ENCODE data around the gene GSG1.
"Not testable (repeated sequence)": the region's sequence is repeated elsewhere in the genome, so short reads cannot be mapped to it uniquely, and the experiment has no call there.

The GSG1 gene

DNA sequence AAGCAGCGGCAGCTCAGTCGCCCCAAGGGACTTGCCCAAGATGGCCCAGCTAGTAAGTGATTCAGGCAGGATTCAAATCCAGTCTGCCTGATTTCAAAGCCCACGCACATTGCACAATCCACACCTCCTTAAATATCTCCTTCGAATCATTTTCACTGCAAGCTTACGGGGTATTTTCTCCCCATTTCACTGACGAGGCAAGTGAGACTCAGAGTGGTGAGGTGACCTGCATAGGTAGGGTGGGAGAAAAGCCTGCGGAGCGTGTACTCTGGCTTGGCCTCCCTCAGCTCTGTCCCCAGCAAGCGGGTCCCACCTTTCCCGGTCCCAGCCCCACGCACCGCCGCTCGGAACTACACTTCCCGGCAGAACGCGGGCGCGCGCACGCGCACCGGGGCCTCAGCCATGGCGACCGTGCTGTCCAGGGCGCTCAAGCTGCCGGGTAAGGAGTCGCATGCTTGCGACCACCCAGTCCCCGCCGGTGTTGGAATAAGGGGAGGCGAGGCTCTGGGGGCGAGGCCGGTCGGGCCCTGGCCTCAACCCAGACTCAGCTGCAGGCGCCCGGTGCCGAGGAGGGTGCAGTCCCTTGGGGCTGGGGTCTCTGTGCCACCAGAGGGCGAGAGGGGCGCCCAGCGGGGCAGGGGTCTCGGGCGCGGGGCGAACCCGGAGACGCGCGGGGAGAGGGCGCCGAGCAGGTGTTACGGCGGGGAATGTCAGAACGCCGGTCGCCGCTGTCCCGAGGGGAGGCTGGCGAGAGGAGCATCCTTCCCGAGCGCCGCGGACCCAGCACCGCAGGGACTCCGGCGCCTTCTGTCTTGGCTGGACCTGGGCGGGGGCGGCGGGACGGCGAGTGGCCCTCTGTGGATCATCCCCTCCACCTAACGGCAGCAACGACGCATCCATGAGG is 59.2 kb downstream of the GSG1 start, which contains the start of gene FAM234B:
TSS of gene FAM234B (plus strand) at position 380 of the 904 bp plus-strand sequence. CDS start at position 403, 23 bp downstream.
- H3K9ac ChIP-seq (ENCODE audit: low read depth, low read length), result peak within 1 kb of the TSS; percentile 80
- H3K4me1 ChIP-seq (ENCODE audit: insufficient read depth, low read length), result peaks cover 5% of the 10 kb centered on the region; the same call in 1 of the 2 replicates
- no peaks in the 10 kb centered on the region for H3K36me3 ChIP-seq (ENCODE audit: insufficient read depth, low read length)
- no peaks in the 10 kb centered on the region for H3K9me3 ChIP-seq (ENCODE audit: control insufficient read depth, insufficient read depth, low read length)

DNA sequence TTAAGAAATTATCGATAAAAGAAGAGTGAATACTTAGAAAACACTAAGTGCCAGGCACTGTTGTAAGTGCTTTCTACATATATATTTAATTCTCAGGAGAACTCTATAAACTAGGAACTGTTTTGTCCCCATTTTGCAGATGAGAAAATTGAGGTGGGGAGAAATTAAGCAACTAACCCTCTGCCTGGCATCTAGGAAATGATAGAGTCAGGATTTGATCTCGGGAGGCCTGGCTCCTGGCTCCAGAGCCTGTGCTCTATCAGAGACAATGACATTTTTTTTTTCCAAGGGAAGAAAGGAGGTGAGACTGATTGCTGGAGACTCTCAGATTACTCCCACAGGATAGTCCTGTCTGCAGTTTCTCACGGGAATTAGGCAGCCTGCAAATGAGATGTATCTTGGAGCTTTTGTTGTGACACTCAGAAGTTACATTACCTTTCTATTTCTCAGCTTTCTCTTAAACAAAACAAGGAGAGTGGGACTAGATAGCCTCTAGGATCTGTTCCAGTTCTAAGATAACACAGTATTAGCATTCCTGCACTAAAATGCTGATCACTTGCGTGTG is 60.7 kb downstream of the GSG1 start:
- no peak overlapping the region for H3K9ac ChIP-seq (ENCODE audit: low read depth, low read length)
- H3K36me3 ChIP-seq (ENCODE audit: insufficient read depth, low read length), result no peaks in the 10 kb centered on the region
- no peaks in the 10 kb centered on the region for H3K9me3 ChIP-seq (ENCODE audit: control insufficient read depth, insufficient read depth, low read length)
- H3K4me1 ChIP-seq (ENCODE audit: insufficient read depth, low read length), result peaks cover 5% of the 10 kb centered on the region; the same call in 1 of the 2 replicates

DNA sequence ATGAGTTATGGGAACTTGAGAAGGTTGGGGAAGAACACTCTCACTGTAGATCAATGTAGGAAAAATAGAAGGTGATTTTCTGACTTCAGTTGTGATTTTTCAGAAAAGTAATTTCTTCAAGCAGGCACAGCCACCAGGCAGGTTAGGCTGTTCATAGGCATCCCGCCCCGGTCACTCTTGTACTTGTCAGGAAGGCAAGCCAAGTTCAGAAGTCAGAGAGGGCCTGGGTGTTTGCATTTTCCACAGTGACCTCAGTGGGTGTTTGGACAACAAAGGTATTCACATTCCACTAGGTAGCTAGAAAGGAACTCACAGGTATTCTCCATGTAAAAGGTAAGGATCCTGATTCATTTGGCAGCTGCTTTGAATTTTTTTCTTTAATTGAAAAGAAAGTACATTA is 62.2 kb downstream of the GSG1 start:
- Histone ChIP-seq H3K36me3 (ENCODE audit: insufficient read depth, low read length) (no peaks in the 10 kb centered on the region), H3K9ac (ENCODE audit: low read depth, low read length) (no peak overlapping the region), H3K9me3 (ENCODE audit: control insufficient read depth, insufficient read depth, low read length) (no peaks in the 10 kb centered on the region), H3K4me1 (ENCODE audit: insufficient read depth, low read length) (peaks cover 5% of the 10 kb centered on the region; the same call in 1 of the 2 replicates)

DNA sequence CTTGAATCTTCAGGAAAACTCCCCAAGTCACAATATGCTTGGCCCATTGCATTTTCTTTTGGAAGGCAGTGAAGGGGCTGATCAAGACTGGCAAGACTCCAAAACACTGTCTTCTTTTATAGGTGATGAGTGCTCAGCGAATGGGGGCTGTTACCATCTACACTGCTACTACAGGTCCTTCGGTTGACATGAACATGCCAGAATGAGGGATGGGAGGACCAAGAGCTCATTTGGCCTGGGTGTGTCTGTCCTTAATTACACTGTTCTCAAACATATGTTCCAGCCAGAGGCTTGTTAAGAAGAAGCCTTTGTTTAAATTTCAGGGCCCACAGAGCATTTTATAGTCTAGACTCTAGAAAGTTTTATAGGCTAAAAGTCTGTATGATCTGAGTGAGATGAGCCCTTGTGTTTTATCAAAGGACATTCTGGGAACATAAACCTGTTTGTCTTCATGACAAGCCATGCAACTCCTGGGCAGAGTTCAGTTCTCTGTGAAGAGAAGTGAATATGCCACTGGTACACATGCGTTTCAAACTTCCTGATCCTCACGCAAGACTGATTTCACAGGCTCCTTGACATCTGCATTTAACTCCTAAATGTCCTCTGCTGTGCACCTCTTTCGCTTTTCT is 64.0 kb downstream of the GSG1 start:
- H3K4me1 ChIP-seq (ENCODE audit: insufficient read depth, low read length), result no peaks in the 10 kb centered on the region
- H3K36me3 ChIP-seq (ENCODE audit: insufficient read depth, low read length), result no peaks in the 10 kb centered on the region
- H3K9ac ChIP-seq (ENCODE audit: low read depth, low read length), result no peak overlapping the region
- no peaks in the 10 kb centered on the region for H3K9me3 ChIP-seq (ENCODE audit: control insufficient read depth, insufficient read depth, low read length)

DNA sequence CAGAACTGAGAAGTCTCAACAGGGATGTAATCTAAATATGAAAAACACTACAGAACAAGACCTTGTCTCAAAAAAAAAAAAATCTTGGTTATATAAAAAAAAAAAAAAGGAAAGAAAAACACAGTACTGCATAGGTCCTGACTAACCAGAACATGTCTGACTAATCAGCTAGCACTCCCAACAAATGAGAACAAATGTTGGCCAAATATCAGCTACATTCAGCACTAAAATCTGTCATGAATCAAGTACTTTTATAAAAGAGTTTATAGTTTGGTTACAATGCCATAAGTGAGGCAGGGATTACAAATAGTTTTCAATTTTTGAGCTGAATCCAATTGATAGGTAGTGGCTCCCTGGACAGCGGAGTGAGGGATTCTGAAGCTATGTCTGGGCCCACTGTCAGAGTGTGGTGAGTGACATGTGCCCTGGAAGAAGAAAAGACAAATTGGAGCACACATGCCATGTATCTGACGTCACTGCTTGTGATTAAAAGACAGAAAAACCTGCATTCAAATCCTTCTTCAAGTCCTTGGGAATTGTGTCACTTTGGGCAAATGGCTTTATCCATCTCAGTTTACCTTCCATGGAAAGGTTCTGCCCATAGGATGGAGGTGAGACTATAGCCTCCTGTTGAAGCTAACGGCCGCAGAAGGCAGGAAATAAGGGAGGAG is 64.8 kb downstream of the GSG1 start:
- Histone ChIP-seq H3K4me1 (ENCODE audit: insufficient read depth, low read length) (no peaks in the 10 kb centered on the region), H3K9ac (ENCODE audit: low read depth, low read length) (no peak overlapping the region), H3K36me3 (ENCODE audit: insufficient read depth, low read length) (no peaks in the 10 kb centered on the region), H3K9me3 (ENCODE audit: control insufficient read depth, insufficient read depth, low read length) (no peaks in the 10 kb centered on the region)

DNA sequence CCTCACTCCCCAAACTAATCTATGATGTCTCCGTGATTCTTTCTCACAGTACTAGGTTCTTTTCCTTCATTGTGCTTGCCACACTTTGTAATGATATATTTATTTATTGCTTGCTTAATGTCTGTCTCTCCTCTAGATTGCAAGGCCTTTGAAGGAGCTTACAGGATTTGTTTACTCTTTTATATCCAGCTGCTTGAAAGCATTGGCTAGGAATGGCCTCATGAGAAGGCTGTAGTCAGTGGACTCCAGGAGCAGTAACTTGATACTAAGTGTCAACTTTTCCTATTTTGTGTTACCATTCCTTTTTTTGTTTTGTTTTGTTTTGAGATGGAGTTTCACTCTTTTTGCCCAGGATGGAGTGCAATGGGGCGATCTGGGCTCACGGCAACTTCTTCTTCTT is 66.6 kb downstream of the GSG1 start:
- Histone ChIP-seq H3K9me3 (ENCODE audit: control insufficient read depth, insufficient read depth, low read length) (no peaks in the 10 kb centered on the region), H3K4me1 (ENCODE audit: insufficient read depth, low read length) (no peaks in the 10 kb centered on the region), H3K36me3 (ENCODE audit: insufficient read depth, low read length) (no peaks in the 10 kb centered on the region), H3K9ac (ENCODE audit: low read depth, low read length) (no peak overlapping the region)

DNA sequence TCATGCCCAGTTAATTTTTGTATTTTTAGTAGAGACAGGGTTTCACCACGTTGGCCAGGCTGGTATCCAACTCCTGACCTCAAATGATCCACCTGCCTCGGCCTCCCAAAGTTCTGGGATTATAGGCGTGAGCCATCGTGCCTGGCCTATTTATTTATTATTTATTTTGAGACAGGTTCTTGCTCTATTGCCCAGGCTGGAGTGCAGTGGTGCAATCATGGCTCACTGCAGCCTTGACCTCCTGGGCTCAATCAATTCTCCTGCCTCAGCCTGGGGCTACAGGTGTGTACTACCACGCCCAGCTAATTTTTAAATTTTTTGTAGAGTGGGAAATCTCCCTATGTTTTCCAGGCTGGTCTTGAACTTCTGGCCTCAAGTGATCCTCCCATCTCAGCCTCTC is 68.1 kb downstream of the GSG1 start:
- not testable (repeated sequence) for H3K9ac ChIP-seq (ENCODE audit: low read depth, low read length); H3K4me1 ChIP-seq (ENCODE audit: insufficient read depth, low read length); H3K36me3 ChIP-seq (ENCODE audit: insufficient read depth, low read length); H3K9me3 ChIP-seq (ENCODE audit: control insufficient read depth, insufficient read depth, low read length)
